Prostate gland (tissue), 2 donors: Measurements from ENCODE around the gene PDE8B.

Experiments used
- POLR2A ChIP-seq: fragments of 450-650 bp; IDR thresholded peaks from one replicate; pipeline ENCODE4 v1.6.1; 2016; ENCODE audit warnings: antibody characterized with exemption, mild to moderate bottlenecking
- POLR2AphosphoS5 ChIP-seq: sonication (generic); formaldehyde crosslinking; IDR thresholded peaks from one replicate; pipeline ENCODE4 v1.6.1; 2017; ENCODE audit warnings: antibody characterized with exemption
- TF ChIP-seq, protein P1 (sequence below), 4 experiments: fragments of 200-600 bp in 2 of 4; fragments of 450-650 bp in 2 of 4; sonication (generic) in 2 of 4; IDR thresholded peaks; 1 replicate in 3 of 4; 2 replicates in 1 of 4; pipeline ENCODE4 v1.5.1; 2016 to 2019; ENCODE audit warnings: antibody characterized with exemption in 4 of 4, mild to moderate bottlenecking in 2 of 4, moderate library complexity in 2 of 4

DNA sequence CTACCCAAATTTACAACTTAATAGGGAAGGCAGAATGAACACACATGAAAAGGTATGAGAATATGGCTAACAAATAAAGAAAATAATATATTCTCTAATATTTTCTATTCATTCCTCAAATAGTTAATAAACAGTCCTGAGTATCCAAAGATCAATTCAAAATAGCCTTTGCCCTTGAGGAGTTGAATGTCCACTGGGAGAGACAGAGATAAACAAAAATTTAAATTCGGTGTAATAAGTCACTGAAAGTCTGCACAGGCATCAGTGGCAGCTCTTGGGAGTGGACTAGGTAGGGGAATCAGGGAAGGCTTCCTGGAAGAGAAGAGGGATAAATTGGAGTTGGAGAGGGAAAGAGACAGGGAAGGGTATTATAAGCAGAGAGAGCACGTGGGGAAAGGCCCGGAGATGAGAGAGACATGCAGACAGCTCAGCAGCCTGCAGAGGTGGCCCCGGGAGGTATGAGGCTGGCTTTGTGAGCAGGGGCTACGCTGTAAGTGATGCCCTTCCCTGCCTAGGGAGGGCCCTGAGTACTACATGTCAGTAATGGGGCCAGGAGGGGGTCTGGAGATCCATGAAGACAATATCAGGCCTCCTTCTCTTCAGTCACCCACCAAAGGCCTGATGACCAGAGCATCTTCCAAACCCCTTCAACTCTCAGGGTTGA is 137.1 kb downstream of the PDE8B start:
- TF ChIP-seq, protein P1, sequence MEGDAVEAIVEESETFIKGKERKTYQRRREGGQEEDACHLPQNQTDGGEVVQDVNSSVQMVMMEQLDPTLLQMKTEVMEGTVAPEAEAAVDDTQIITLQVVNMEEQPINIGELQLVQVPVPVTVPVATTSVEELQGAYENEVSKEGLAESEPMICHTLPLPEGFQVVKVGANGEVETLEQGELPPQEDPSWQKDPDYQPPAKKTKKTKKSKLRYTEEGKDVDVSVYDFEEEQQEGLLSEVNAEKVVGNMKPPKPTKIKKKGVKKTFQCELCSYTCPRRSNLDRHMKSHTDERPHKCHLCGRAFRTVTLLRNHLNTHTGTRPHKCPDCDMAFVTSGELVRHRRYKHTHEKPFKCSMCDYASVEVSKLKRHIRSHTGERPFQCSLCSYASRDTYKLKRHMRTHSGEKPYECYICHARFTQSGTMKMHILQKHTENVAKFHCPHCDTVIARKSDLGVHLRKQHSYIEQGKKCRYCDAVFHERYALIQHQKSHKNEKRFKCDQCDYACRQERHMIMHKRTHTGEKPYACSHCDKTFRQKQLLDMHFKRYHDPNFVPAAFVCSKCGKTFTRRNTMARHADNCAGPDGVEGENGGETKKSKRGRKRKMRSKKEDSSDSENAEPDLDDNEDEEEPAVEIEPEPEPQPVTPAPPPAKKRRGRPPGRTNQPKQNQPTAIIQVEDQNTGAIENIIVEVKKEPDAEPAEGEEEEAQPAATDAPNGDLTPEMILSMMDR (IDR thresholded peaks at IDR 0.05) = no peak
- TF ChIP-seq POLR2A = no peak
- no peak for TF ChIP-seq POLR2AphosphoS5
